GM12875 (cell line): ENCODE data around the gene PHLDB2.

Experiments
- H3K4me3 ChIP-seq: one replicate; pipeline ENCODE4 v1.5.1; 2011; ENCODE audit warnings: low read depth, low read length, control low read depth
- TF ChIP-seq, protein P1 (sequence below): IDR thresholded peaks from 2 replicates; pipeline ENCODE4 v1.5.1; 2011; ENCODE audit warnings: low read depth, mild to moderate bottlenecking, control low read depth, inconsistent platforms, low read length, moderate library complexity, borderline replicate concordance; ENCODE audit not compliant: insufficient read depth

Gene PHLDB2

DNA sequence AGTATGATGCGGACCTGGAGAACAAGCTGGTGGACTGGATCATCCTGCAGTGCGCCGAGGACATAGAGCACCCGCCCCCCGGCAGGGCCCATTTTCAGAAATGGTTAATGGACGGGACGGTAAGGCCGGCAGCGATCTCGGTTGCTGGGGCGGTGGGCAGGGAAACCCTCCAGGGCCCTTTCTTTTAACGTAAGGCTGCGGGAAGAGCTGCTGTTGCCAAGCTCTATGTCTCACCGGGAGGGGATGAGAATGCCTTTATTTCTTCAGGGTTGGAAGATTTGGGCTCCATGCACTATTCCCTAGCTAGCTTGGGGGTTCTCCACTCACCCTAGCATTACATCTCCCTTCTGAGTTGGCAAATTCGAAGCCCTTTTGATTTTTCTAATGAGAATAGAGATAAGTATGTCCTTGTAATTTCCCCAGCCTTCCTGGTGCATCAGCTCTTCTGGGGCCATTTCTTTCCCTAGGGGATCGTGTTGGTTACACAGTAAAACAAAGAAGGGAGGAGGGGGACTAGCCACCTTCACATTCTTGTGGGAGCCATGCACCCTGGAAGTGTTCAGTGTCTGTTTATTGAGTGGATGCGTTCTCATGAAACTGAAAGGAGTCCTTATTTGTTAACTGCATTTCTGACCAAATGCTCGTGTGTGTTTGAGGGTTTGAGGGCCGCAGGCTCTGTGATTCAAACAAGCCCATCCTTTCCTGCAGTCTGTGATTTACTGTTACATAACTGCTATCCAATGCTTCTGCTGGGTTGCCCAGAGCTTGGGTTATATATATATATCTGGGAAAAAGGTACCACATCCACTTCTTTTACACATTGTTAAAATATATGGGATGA, 140.6 kb downstream of the PHLDB2 start:
- TF ChIP-seq, protein P1, sequence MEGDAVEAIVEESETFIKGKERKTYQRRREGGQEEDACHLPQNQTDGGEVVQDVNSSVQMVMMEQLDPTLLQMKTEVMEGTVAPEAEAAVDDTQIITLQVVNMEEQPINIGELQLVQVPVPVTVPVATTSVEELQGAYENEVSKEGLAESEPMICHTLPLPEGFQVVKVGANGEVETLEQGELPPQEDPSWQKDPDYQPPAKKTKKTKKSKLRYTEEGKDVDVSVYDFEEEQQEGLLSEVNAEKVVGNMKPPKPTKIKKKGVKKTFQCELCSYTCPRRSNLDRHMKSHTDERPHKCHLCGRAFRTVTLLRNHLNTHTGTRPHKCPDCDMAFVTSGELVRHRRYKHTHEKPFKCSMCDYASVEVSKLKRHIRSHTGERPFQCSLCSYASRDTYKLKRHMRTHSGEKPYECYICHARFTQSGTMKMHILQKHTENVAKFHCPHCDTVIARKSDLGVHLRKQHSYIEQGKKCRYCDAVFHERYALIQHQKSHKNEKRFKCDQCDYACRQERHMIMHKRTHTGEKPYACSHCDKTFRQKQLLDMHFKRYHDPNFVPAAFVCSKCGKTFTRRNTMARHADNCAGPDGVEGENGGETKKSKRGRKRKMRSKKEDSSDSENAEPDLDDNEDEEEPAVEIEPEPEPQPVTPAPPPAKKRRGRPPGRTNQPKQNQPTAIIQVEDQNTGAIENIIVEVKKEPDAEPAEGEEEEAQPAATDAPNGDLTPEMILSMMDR: no peak
- H3K4me3 ChIP-seq: peak overlapping the region; percentile 39

DNA sequence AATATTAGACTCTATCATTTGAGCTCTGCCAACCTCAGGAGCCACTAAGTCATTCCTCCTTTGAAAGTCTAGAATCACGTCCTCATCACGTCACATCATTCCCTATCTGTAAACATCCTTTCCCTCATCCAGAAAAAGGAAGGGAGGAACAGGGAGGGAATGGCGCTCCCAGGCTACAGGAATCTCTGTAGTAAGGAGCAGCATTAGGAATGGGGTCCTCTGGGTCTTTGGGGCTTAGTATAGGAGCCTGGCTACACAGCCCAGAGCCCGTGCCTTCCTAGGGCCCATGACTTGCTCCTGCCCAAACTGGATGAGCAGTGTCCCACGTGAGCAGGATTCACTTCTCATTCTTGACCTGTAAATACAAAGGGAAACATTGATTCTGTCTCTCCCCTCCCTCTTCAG, 141.3 kb downstream of the PHLDB2 start:
- TF ChIP-seq, protein P1: no peak
- no peak overlapping the region for H3K4me3 ChIP-seq

DNA sequence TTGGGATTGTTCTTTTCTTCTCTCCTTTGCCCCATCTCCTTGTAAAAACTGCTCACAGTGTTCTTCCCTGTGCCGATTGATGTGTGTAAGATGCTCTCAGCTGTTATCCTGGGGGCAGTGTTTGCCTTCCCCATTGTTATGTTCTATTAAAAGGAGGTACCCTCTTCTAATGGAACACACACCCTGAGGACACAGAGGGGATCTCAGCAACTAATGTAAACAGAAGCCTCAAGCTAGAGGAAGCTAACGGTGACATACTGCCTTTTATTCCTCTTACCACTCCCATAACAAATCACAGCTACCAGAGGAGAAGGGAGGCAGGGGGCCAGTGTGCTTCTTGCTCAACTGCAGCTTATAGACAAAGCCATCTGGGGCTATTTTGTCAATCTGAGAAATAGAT, 141.9 kb downstream of the PHLDB2 start:
- TF ChIP-seq, protein P1: no peak
- H3K4me3 ChIP-seq: no peak overlapping the region

DNA sequence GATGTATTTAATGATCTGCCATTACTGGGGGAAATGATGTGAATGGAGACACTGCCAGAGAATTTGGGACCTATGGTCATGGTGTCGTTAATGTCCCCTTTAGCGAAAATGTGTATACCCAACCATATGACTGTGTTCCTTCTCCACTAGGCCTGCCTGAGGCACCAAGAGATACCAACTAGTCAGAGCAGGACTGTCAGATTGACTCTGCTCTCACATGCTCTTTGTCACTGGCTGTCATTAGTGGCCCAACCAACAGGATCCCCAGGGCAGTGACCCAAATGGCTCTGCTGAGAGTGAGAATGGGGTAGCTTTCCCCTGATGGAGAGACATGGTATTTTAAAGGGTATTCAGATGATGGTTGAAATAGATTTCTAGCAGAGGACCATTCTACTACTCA, 142.5 kb downstream of the PHLDB2 start:
- no peak overlapping the region for H3K4me3 ChIP-seq
- TF ChIP-seq, protein P1: no peak

DNA sequence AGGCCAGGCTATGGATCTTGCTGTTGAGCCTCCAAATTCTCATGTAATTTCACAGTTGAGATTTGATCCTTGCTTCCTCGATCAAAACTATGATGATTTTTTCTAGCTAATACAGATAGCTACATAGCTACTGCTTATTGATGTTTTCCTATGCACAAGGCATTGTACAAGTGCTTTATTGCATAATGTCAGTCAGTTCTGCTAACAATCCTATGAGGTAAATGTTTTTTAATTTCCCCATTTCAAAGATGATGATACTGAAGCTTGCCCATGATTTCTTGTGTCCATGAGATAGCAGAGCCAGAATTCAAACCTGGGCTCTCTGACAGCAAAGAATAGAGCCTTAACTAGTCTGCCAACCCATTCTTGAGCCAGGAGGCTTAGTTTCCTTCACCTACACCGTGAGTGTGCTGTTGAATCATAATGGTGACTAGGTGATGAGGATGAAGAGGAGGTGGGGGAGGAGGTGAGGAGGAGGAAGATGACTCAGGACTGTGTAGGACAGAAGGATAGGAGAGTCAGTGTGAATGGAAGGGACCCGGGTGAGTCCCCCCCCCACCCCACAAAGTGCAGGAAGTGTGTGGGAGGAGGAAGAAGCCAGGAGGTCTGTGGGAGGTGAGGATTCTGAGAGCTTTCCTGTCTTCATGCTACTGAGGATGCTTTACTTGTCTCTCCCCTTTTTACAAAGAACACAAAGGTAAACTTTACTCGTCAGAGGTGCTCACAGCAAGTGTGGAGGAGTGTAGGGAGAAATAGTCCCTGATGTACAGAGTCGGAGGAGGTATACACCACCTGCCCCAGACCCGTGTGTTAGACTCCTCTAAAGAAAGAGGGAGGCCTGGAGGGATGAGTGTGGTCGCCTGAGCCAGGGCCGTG, 143.3 kb downstream of the PHLDB2 start:
- TF ChIP-seq, protein P1: no peak
- H3K4me3 ChIP-seq: no peak overlapping the region

DNA sequence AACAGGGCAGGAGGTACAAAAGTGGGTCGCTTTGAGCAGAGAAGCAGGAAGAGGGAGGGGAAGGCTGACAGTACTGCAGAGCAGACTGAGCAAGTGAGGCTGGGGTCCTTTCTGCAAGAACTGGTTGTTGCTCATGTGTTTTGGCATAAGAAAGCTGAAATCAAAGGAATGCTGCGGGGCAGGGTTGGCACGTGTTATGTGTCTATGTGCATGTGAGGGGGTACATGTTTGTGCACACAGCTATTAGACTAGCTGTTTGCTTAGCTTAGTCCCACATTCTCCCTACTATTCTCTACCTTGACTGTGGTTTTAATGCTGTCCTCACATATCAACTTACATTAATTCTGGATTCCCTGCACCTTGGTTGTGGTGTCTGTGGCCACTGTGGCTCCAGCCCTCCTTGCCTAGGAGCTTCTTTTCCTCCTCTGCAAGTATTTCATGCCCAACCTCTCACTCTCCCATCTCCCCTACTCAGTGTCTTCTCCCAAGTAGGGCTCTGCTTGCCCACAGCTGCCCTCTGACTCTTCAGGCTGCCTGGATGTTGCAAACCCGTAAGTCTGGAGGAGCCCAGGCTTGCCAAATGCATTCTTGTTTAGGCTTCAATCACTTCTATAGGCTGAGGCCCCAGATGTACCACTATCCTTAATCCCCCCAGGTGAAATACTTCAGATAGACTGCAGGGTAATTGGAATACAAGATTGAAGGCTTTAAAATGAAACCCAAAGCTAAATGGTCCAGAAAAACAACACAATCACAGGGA, 144.4 kb downstream of the PHLDB2 start:
- TF ChIP-seq, protein P1: no peak

More for the DNA sequence above, 144.4 kb downstream of the PHLDB2 start:
- no peak overlapping the region for H3K4me3 ChIP-seq
